Neural cell (in vitro differentiated cells): ENCODE measurements around the gene MREG. TPM values are rescaled to one million over a fixed set of nuclear protein-coding genes. Genes with fewer than 3 reads are reported as not detected.

Experiments used
- H2AFZ ChIP-seq: fragments of 200-600, 300-800 bp; sonication (generic), shearing (Covaris generic); 2 replicates; pipeline ENCODE4 v1.6.0; 2014; ENCODE audit warnings: low read depth, mild to moderate bottlenecking, antibody characterized with exemption, low read length, moderate library complexity
- H3F3A ChIP-seq: fragments of 200-600 bp; shearing (Covaris generic); 2 replicates; pipeline ENCODE4 v1.6.1; 2016; ENCODE audit warnings: mild to moderate bottlenecking, moderate library complexity, mixed read lengths, antibody characterized with exemption, low read length; ENCODE audit not compliant: insufficient read depth, poor library complexity, severe bottlenecking
- H3K27ac ChIP-seq: fragments of 200-600, 300-800 bp; sonication (generic), shearing (Covaris generic); 2 replicates; pipeline ENCODE4 v1.5.1; 2014; ENCODE audit warnings: mild to moderate bottlenecking, low read length, moderate library complexity
- H3K27me3 ChIP-seq: fragments of 300-800, 200-600 bp; sonication (generic), shearing (Covaris generic); 2 replicates; pipeline ENCODE4 v1.6.0; 2014; ENCODE audit warnings: mild to moderate bottlenecking, low read depth, low read length, moderate library complexity; ENCODE audit not compliant: insufficient read depth
- H3K36me3 ChIP-seq: fragments of 300-800, 200-600 bp; sonication (generic), shearing (Covaris generic); 2 replicates; pipeline ENCODE4 v1.5.1; 2014; ENCODE audit warnings: mild to moderate bottlenecking, antibody characterized with exemption, low read length, moderate library complexity; ENCODE audit not compliant: insufficient read depth
- H3K4me2 ChIP-seq: fragments of 300-800, 200-600 bp; sonication (generic), shearing (Covaris generic); 2 replicates; pipeline ENCODE4 v1.6.0; 2014; ENCODE audit warnings: mild to moderate bottlenecking, low read length
- H3K4me3 ChIP-seq: fragments of 300-800, 200-600 bp; sonication (generic), shearing (Covaris generic); 2 replicates; pipeline ENCODE4 v1.5.1; 2014; ENCODE audit warnings: mild to moderate bottlenecking, low read length, moderate library complexity
- H3K79me2 ChIP-seq: fragments of 200-600 bp; shearing (Covaris generic); replicated peaks from 2 replicates; pipeline ENCODE4 v1.6.0; 2014; ENCODE audit warnings: mild to moderate bottlenecking, low read length, moderate library complexity; ENCODE audit not compliant: insufficient read depth
- H3K9ac ChIP-seq: fragments of 300-800, 200-600 bp; sonication (generic), shearing (Covaris generic); 2 replicates; pipeline ENCODE4 v1.6.1; 2016; ENCODE audit warnings: mild to moderate bottlenecking, low read length, mixed read lengths
- H3K9me2 ChIP-seq: fragments of 200-600 bp; shearing (Covaris generic); 2 replicates; pipeline ENCODE4 v1.6.1; 2016; ENCODE audit warnings: mild to moderate bottlenecking, low read length, mixed read lengths; ENCODE audit not compliant: insufficient read depth
- H3K9me3 ChIP-seq: fragments of 200-600, 300-800 bp; sonication (generic), shearing (Covaris generic); 2 replicates; pipeline ENCODE4 v1.6.1; 2016; ENCODE audit warnings: mild to moderate bottlenecking, mixed run types, low read length, moderate library complexity, mixed read lengths
- H4K20me1 ChIP-seq: fragments of 200-600 bp; shearing (Covaris generic); 2 replicates; pipeline ENCODE4 v1.6.1; 2016; ENCODE audit warnings: mild to moderate bottlenecking, mixed run types; ENCODE audit not compliant: insufficient read depth
- CTCF ChIP-seq: fragments of 450-650 bp; IDR thresholded peaks from 2 replicates; pipeline ENCODE4 v1.5.1; 2014; ENCODE audit warnings: antibody characterized with exemption, mild to moderate bottlenecking, moderate library complexity; ENCODE audit not compliant: poor library complexity, severe bottlenecking
- EP300 ChIP-seq: fragments of 450-650 bp; conservative IDR thresholded peaks from 2 replicates; pipeline ENCODE4 v1.6.1; 2014; ENCODE audit warnings: antibody characterized with exemption, mild to moderate bottlenecking, moderate library complexity; ENCODE audit not compliant: poor library complexity, severe bottlenecking
- EZH2 ChIP-seq: fragments of 200-600, 300-800 bp; shearing (Covaris generic), sonication (generic); IDR thresholded peaks from 2 replicates; pipeline ENCODE4 v1.6.1; 2014; ENCODE audit warnings: antibody characterized with exemption, low read length, borderline replicate concordance, mild to moderate bottlenecking; ENCODE audit not compliant: insufficient read depth, poor library complexity, severe bottlenecking
- MXI1 ChIP-seq: fragments of 450-650 bp; conservative IDR thresholded peaks from 2 replicates; pipeline ENCODE4 v1.6.1; 2014; ENCODE audit warnings: antibody characterized with exemption, mild to moderate bottlenecking; ENCODE audit not compliant: poor library complexity, severe bottlenecking
- POLR2AphosphoS5 ChIP-seq: IDR thresholded peaks from 2 replicates; pipeline ENCODE4 v1.6.1; 2012
- RAD21 ChIP-seq: fragments of 450-650 bp; conservative IDR thresholded peaks from 2 replicates; pipeline ENCODE4 v1.6.1; 2014; ENCODE audit warnings: antibody characterized with exemption, mild to moderate bottlenecking, moderate library complexity
- SMC3 ChIP-seq: fragments of 450-650 bp; conservative IDR thresholded peaks from 2 replicates; pipeline ENCODE4 v1.6.1; 2014; ENCODE audit warnings: antibody characterized with exemption, mild to moderate bottlenecking, moderate library complexity; ENCODE audit not compliant: poor library complexity
- TAF1 ChIP-seq: IDR thresholded peaks from 2 replicates; pipeline ENCODE4 v1.6.1; 2012; ENCODE audit warnings: low read depth
- polyA plus RNA-seq: library from polyadenylated mRNA; depleted of rRNA; stranded (reverse); fragments of >200 nt; gene quantifications from 2 replicates; pipeline ENCODE4 v1.2.3, GENCODE V29; 2014
- TF ChIP-seq, protein P1 (sequence below): IDR thresholded peaks from 2 replicates; pipeline ENCODE4 v1.6.1; 2012; ENCODE audit warnings: borderline replicate concordance

The MREG gene
- polyA plus RNA-seq, 1 donor from 2014 or later, result 9.1 TPM

GRCh38 chr2:215942194-215942593 is 71.2 kb downstream of the MREG start:
- no peak overlapping the region for H3K27ac ChIP-seq
- H3K9me2 ChIP-seq, result no peaks in the 10 kb centered on the region
- H3K4me2 ChIP-seq, result no peak overlapping the region
- H3K27me3 ChIP-seq, result no peaks in the 10 kb centered on the region
- H2AFZ ChIP-seq, result no peak overlapping the region
- no peaks in the 10 kb centered on the region for H3K79me2 ChIP-seq
- no peak overlapping the region for H3K9ac ChIP-seq
- TF ChIP-seq MXI1 (no peak), EZH2 (no peak), EP300 (no peak), TAF1 (no peak), RAD21 (no peak), POLR2AphosphoS5 (no peak)
- TF ChIP-seq, protein P1, sequence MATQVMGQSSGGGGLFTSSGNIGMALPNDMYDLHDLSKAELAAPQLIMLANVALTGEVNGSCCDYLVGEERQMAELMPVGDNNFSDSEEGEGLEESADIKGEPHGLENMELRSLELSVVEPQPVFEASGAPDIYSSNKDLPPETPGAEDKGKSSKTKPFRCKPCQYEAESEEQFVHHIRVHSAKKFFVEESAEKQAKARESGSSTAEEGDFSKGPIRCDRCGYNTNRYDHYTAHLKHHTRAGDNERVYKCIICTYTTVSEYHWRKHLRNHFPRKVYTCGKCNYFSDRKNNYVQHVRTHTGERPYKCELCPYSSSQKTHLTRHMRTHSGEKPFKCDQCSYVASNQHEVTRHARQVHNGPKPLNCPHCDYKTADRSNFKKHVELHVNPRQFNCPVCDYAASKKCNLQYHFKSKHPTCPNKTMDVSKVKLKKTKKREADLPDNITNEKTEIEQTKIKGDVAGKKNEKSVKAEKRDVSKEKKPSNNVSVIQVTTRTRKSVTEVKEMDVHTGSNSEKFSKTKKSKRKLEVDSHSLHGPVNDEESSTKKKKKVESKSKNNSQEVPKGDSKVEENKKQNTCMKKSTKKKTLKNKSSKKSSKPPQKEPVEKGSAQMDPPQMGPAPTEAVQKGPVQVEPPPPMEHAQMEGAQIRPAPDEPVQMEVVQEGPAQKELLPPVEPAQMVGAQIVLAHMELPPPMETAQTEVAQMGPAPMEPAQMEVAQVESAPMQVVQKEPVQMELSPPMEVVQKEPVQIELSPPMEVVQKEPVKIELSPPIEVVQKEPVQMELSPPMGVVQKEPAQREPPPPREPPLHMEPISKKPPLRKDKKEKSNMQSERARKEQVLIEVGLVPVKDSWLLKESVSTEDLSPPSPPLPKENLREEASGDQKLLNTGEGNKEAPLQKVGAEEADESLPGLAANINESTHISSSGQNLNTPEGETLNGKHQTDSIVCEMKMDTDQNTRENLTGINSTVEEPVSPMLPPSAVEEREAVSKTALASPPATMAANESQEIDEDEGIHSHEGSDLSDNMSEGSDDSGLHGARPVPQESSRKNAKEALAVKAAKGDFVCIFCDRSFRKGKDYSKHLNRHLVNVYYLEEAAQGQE, result no peak
- H3K36me3 ChIP-seq, result no peaks in the 10 kb centered on the region
- H4K20me1 ChIP-seq, result no peaks in the 10 kb centered on the region
- H3F3A ChIP-seq, result no peaks in the 10 kb centered on the region
- H3K9me3 ChIP-seq, result no peaks in the 10 kb centered on the region
- H3K4me3 ChIP-seq, result no peak overlapping the region

GRCh38 chr2:215941726-215942125 is 71.6 kb downstream of the MREG start:
- Histone ChIP-seq H3K9me3 (no peaks in the 10 kb centered on the region), H3K9ac (no peak overlapping the region), H4K20me1 (no peaks in the 10 kb centered on the region), H3F3A (no peaks in the 10 kb centered on the region), H2AFZ (no peak overlapping the region), H3K27ac (no peak overlapping the region), H3K27me3 (no peaks in the 10 kb centered on the region), H3K36me3 (no peaks in the 10 kb centered on the region), H3K9me2 (no peaks in the 10 kb centered on the region), H3K4me3 (no peak overlapping the region), H3K4me2 (no peak overlapping the region), H3K79me2 (no peaks in the 10 kb centered on the region)
- TF ChIP-seq, protein P1, result no peak
- TF ChIP-seq CTCF, result no peak
- TF ChIP-seq SMC3, result no peak
- no peak for TF ChIP-seq EP300
- no peak for TF ChIP-seq TAF1
- TF ChIP-seq MXI1, result no peak
- no peak for TF ChIP-seq EZH2
- no peak for TF ChIP-seq POLR2AphosphoS5
- TF ChIP-seq RAD21, result no peak
